Osteocyte (in vitro differentiated cells): ENCODE measurements around the gene NIPAL4. TPM values are rescaled to one million over a fixed set of nuclear protein-coding genes. Genes with fewer than 3 reads are reported as not detected.
A peak's percentile ranks its signal among the peaks of the same experiment; 100 is the strongest.

Experiments used
- DNase-seq: peaks from one replicate; pipeline ENCODE4 v3.0.0; 2021; ENCODE audit warnings: mixed read lengths; ENCODE audit not compliant: unreplicated experiment; ENCODE audit errors: extremely low spot score
- H3K27ac Mint-ChIP-seq: one replicate; pipeline ENCODE4 v1.8.0; 2021; ENCODE audit warnings: mild to moderate bottlenecking, mixed read lengths; ENCODE audit not compliant: unreplicated experiment
- H3K27me3 Mint-ChIP-seq: one replicate; pipeline ENCODE4 v1.8.0; 2021; ENCODE audit warnings: mixed read lengths; ENCODE audit not compliant: unreplicated experiment
- H3K36me3 Mint-ChIP-seq: one replicate; pipeline ENCODE4 v1.8.0; 2021; ENCODE audit warnings: mixed read lengths; ENCODE audit not compliant: unreplicated experiment
- H3K4me1 Mint-ChIP-seq: one replicate; pipeline ENCODE4 v1.8.0; 2021; ENCODE audit warnings: mixed read lengths; ENCODE audit not compliant: unreplicated experiment
- H3K4me3 Mint-ChIP-seq: one replicate; pipeline ENCODE4 v1.8.0; 2021; ENCODE audit warnings: mild to moderate bottlenecking, moderate library complexity, mixed read lengths; ENCODE audit not compliant: unreplicated experiment
- H3K9me3 Mint-ChIP-seq: one replicate; pipeline ENCODE4 v1.8.0; 2021; ENCODE audit warnings: mixed read lengths; ENCODE audit not compliant: unreplicated experiment
- total RNA-seq: library from RNA; stranded (reverse); gene quantifications from 2 replicates; pipeline ENCODE4 v1.2.1, GENCODE V29; 2021
- TF ChIP-seq, protein P1 (sequence below): fragments of 200-600 bp; sonication (generic); IDR thresholded peaks from 2 replicates; pipeline ENCODE4 v1.5.0; 2021; ENCODE audit warnings: antibody characterized with exemption, mild to moderate bottlenecking, moderate library complexity

NIPAL4 gene
- total RNA-seq, 1 donor from 2014 or later, result 2.3 TPM

DNA sequence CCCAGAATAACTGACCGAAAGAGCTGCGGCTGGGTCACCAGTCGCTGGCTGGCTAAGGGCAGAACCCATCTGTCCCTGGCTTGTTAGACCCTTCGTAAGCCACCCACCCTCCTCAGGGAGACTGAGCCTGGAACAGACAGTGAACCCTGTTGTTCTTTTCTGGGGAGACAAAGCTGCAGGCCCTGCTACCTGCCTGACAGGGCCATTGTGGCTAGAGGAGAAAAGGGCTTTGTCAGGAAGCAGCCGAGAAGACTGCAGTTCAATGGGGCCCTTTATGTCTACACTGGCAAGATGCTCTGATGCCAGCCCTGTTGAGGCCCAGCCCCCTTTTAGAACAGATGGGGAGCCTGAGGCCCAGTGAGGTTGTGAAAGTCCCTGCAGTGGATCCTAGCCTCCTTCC lies 3.7 kb upstream of the NIPAL4 start:
- TF ChIP-seq, protein P1, sequence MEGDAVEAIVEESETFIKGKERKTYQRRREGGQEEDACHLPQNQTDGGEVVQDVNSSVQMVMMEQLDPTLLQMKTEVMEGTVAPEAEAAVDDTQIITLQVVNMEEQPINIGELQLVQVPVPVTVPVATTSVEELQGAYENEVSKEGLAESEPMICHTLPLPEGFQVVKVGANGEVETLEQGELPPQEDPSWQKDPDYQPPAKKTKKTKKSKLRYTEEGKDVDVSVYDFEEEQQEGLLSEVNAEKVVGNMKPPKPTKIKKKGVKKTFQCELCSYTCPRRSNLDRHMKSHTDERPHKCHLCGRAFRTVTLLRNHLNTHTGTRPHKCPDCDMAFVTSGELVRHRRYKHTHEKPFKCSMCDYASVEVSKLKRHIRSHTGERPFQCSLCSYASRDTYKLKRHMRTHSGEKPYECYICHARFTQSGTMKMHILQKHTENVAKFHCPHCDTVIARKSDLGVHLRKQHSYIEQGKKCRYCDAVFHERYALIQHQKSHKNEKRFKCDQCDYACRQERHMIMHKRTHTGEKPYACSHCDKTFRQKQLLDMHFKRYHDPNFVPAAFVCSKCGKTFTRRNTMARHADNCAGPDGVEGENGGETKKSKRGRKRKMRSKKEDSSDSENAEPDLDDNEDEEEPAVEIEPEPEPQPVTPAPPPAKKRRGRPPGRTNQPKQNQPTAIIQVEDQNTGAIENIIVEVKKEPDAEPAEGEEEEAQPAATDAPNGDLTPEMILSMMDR, result no peak
- H3K36me3 Mint-ChIP-seq, result no peaks in the 10 kb centered on the region
- peak; percentile 42 for DNase-seq
- H3K4me3 Mint-ChIP-seq, result no peak overlapping the region
- H3K27me3 Mint-ChIP-seq, result no peaks in the 10 kb centered on the region
- peaks cover 18% of the 10 kb centered on the region for H3K4me1 Mint-ChIP-seq
- no peak overlapping the region for H3K27ac Mint-ChIP-seq
- no peaks in the 10 kb centered on the region for H3K9me3 Mint-ChIP-seq

DNA sequence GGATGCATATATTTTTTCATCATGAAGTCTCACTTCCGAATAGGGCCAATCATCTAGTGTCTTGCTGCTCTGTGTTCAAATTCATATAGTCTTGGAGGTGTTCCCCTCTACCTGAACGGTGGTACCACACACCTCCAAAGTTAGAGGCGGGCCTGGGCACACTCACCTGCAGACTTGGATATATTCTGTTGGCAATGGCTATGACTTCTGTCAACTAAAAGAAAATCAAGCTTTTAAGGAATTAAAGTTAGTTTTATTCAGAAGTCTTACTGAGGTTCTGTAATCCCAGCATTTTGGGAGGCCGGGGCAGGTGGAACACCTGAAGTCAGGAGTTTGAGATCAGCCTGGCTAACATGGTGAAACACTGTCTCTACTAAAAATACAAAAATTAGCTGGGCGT lies 2.6 kb upstream of the NIPAL4 start:
- DNase-seq, result peak; percentile 3
- Mint-ChIP-seq H3K4me1 (peaks cover 15% of the 10 kb centered on the region), H3K36me3 (no peaks in the 10 kb centered on the region), H3K27ac (no peak overlapping the region), H3K9me3 (no peaks in the 10 kb centered on the region), H3K4me3 (no peak overlapping the region), H3K27me3 (no peaks in the 10 kb centered on the region)
- TF ChIP-seq, protein P1, result no peak

DNA sequence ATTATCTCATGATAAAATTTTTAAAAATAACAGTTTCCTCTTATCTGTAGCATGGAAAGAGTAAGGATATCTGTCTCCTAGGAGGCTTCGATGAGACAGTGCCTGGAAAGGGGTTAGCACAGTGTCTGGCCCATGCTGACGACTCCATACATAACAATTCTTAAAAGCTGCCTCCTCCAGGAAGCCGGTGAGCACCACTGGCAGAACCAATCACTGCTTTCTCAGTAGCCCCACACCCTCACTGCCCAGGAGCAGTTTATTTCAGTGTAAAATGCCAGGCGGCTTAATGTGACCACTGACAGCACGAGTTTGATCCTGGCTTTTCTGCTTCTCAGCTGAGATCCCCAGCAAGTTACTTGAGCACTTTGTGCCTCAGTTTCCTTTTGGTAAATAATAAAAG lies 1.2 kb upstream of the NIPAL4 start:
- H3K9me3 Mint-ChIP-seq, result no peaks in the 10 kb centered on the region
- no peaks in the 10 kb centered on the region for H3K36me3 Mint-ChIP-seq
- TF ChIP-seq, protein P1, result no peak
- H3K27ac Mint-ChIP-seq, result no peak overlapping the region
- no peak overlapping the region for H3K4me3 Mint-ChIP-seq
- no peak for DNase-seq
- H3K4me1 Mint-ChIP-seq, result peaks cover 19% of the 10 kb centered on the region
- H3K27me3 Mint-ChIP-seq, result no peaks in the 10 kb centered on the region

DNA sequence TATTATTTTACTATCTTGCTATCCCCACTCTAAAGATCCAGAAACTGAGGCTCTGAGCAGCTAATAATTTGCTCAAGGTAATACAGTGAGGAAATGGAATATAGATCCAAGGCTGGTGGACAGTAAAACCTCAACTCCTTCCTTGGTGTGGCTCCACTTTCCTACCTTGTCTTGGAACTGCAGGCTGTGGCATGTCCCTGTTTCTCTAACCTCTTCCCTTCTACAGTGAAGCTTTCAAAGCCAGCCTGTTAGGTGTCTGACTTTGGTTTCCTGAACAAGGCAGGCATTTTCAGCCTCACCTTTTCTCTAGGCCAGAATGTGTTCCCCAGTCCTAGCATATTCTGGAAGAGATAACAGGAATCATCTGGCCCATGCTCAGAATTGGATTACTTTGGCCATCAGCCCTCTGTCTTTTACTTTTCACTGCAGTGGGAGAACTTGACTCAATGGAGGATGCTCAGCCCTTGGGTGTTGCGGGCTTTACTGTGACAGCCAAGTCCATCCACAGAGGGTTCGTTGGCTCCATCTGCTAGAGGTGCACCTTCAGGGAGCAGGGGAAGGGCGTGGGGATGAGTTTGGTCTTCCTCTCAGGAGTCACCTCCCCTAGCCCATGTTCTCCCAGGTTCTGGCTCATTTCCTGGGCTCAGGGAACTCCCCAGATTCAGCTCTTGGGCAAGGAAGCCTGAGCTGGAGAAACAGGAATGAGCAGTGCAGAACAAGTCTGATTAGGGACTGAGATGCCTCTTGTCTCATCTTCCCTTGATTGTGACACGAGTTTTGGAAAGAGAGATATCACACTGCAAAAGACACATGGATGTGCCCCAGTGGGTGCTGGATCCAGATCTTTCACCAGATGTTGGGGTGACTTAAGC lies 1.1 kb downstream of the NIPAL4 start:
- Mint-ChIP-seq H3K4me1 (peaks cover 32% of the 10 kb centered on the region), H3K27me3 (no peaks in the 10 kb centered on the region), H3K4me3 (peak overlapping the region; percentile 69), H3K36me3 (no peaks in the 10 kb centered on the region), H3K9me3 (no peaks in the 10 kb centered on the region), H3K27ac (no peak overlapping the region)
- no peak for DNase-seq
- TF ChIP-seq, protein P1, result no peak

DNA sequence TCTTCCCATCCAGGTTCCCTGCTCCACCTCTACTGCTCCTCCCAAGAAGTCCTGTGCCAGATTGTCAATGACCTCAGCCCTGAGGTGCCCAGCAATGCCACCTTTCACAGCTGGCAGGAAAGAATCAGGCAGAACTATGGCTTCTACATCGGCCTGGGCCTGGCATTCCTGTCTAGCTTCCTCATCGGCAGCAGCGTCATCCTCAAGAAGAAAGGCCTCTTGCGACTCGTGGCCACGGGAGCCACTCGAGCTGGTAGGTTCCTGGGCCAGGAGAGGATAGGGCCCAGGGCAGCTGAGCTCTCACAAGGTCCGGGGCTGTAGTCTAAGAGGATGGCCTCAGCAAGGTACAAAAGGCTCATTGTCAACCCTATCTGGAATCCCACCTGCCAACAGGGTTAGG lies 3.1 kb downstream of the NIPAL4 start:
- Mint-ChIP-seq H3K9me3 (no peaks in the 10 kb centered on the region), H3K27me3 (no peaks in the 10 kb centered on the region), H3K36me3 (no peaks in the 10 kb centered on the region), H3K4me3 (no peak overlapping the region), H3K27ac (no peak overlapping the region), H3K4me1 (peaks cover 32% of the 10 kb centered on the region)
- TF ChIP-seq, protein P1, result no peak
- DNase-seq, result no peak
